Measurements from ENCODE around the gene PKP1. TPM values are rescaled to one million over a fixed set of nuclear protein-coding genes. Genes with fewer than 3 reads are reported as not detected.
A peak's percentile ranks its signal among the peaks of the same experiment; 100 is the strongest.

Gene PKP1
- total and polyA plus RNA-seq, 2 experiments from 2014 or later, result 0.03 TPM; not detected in 1

- H3K27ac ChIP-seq, result peak overlapping the region; percentile 98
- H3K4me3 ChIP-seq, result no peak overlapping the region
- H3K4me1 ChIP-seq (ENCODE audit: low read depth), result no peaks in the 10 kb centered on the region
- peaks cover 9% of the 10 kb centered on the region for H3K36me3 ChIP-seq
- no peak for TF ChIP-seq CTCF (IDR thresholded peaks at IDR 0.05; ENCODE audit: low read depth, low read length)
- no peaks in the 10 kb centered on the region for H3K9me3 ChIP-seq (ENCODE audit: low read depth)
- no peaks in the 10 kb centered on the region for H3K27me3 ChIP-seq
- DNase-seq (ENCODE audit: low read depth in 1 of 2, low spot score in 1 of 2), result no peak
Measured at GRCh38 chr1:201354151-201354900, 71.0 kb downstream of the PKP1 start.

GRCh38 chr1:201354901-201355295 is 71.6 kb downstream of the PKP1 start:
- H3K4me3 ChIP-seq, result no peak overlapping the region
- peak overlapping the region; percentile 98 for H3K27ac ChIP-seq
- no peak for TF ChIP-seq CTCF (IDR thresholded peaks at IDR 0.05; ENCODE audit: low read depth, low read length)
- no peaks in the 10 kb centered on the region for H3K27me3 ChIP-seq
- no peaks in the 10 kb centered on the region for H3K4me1 ChIP-seq (ENCODE audit: low read depth)
- peaks cover 14% of the 10 kb centered on the region for H3K36me3 ChIP-seq
- no peaks in the 10 kb centered on the region for H3K9me3 ChIP-seq (ENCODE audit: low read depth)
- no peak for DNase-seq (ENCODE audit: low read depth in 1 of 2, low spot score in 1 of 2)

- H3K9me3 ChIP-seq (ENCODE audit: low read depth), result no peaks in the 10 kb centered on the region
- no peak for TF ChIP-seq CTCF (IDR thresholded peaks at IDR 0.05; ENCODE audit: low read depth, low read length)
- no peak for DNase-seq (ENCODE audit: low read depth in 1 of 2, low spot score in 1 of 2)
Measured at GRCh38 chr1:201355471-201355870, 72.2 kb downstream of the PKP1 start.

GRCh38 chr1:201356236-201356635 is 72.9 kb downstream of the PKP1 start:
- Histone ChIP-seq H3K36me3 (peaks cover 28% of the 10 kb centered on the region), H3K9me3 (ENCODE audit: low read depth) (no peaks in the 10 kb centered on the region), H3K27me3 (no peaks in the 10 kb centered on the region), H3K4me1 (ENCODE audit: low read depth) (no peaks in the 10 kb centered on the region), H3K27ac (peak overlapping the region; percentile 98), H3K4me3 (no peak overlapping the region)
- peak in 1 of 2 donors; percentile 19 for DNase-seq (ENCODE audit: low read depth in 1 of 2, low spot score in 1 of 2)
- no peak for TF ChIP-seq CTCF (IDR thresholded peaks at IDR 0.05; ENCODE audit: low read depth, low read length)

More at GRCh38 chr1:201355471-201355870, 72.2 kb downstream of the PKP1 start:
- H3K4me1 ChIP-seq (ENCODE audit: low read depth), result no peaks in the 10 kb centered on the region
- H3K36me3 ChIP-seq, result peaks cover 20% of the 10 kb centered on the region
- H3K27me3 ChIP-seq, result no peaks in the 10 kb centered on the region
- no peak overlapping the region for H3K4me3 ChIP-seq
- H3K27ac ChIP-seq, result peak overlapping the region; percentile 98

- peaks cover 32% of the 10 kb centered on the region for H3K36me3 ChIP-seq
- no peaks in the 10 kb centered on the region for H3K9me3 ChIP-seq (ENCODE audit: low read depth)
- H3K4me1 ChIP-seq (ENCODE audit: low read depth), result no peaks in the 10 kb centered on the region
- DNase-seq (ENCODE audit: low read depth in 1 of 2, low spot score in 1 of 2), result peak in 1 of 2 donors; percentile 43
- H3K27ac ChIP-seq, result peak overlapping the region; percentile 98
- no peaks in the 10 kb centered on the region for H3K27me3 ChIP-seq
- no peak overlapping the region for H3K4me3 ChIP-seq
- TF ChIP-seq CTCF (IDR thresholded peaks at IDR 0.05; ENCODE audit: low read depth, low read length), result no peak
Measured at GRCh38 chr1:201356701-201357100, 73.4 kb downstream of the PKP1 start.

Data from cardiac muscle cell (in vitro differentiated cells and primary cell).